GM23338 (cell line): ENCODE data around the gene LCTL.

Experiments
- CTCF ChIP-seq, 2 experiments: fragments of 200-600 bp in 1 of 2; sonication (generic) in 1 of 2; conservative IDR thresholded peaks; 2 replicates each; pipeline versions ENCODE4 v1.5.1 to v1.6.1; 2016 to 2017; ENCODE audit warnings: antibody characterized with exemption in 2 of 2, low read depth in 2 of 2, mild to moderate bottlenecking in 2 of 2, moderate library complexity in 1 of 2
- EZH2 ChIP-seq: fragments of 200-600 bp; sonication (generic); IDR thresholded peaks from one replicate; pipeline ENCODE4 v1.8.0; 2017; ENCODE audit warnings: antibody characterized with exemption, mild to moderate bottlenecking, low read depth; ENCODE audit not compliant: unreplicated experiment

GRCh38 chr15:66574596-66574950 lies 8.8 kb upstream of the LCTL start:
- TF ChIP-seq CTCF (conservative IDR thresholded peaks at IDR 0.05; ENCODE audit: low read depth in 2 of 2) (no peak), EZH2 (no peak)
